T-helper 1 cell treated with Interleukin-12 subunit alpha and Interleukin-12 subunit beta and Interleukin-4 antibody, amounts not matched to agents 30 ng/mL and 1 ng/mL, for 36 hours (primary cell): ENCODE data around the gene RBL2. TPM values are rescaled to one million over a fixed set of nuclear protein-coding genes. Genes with fewer than 3 reads are reported as not detected.
"Not testable (repeated sequence)": the region's sequence is repeated elsewhere in the genome, so short reads cannot be mapped to it uniquely, and the experiment has no call there.

Experiments
- intact Hi-C: fragments of 100-400 bp; cut with micrococcal nuclease; formaldehyde crosslinking; loops from one replicate; pipeline ENCODE4 v1.15.1; 2024
- total RNA-seq: library from RNA; stranded (reverse); gene quantifications from 2 replicates; pipeline ENCODE4 v1.2.3, GENCODE V29; 2022

Gene RBL2
- total RNA-seq, 1 donor from 2014 or later, result 161 TPM

- intact Hi-C loops, result no loop called here
Observed at GRCh38 chr16:53528797-53529196, 94.5 kb downstream of the RBL2 start.

- intact Hi-C loops, result no loop called here
Observed at GRCh38 chr16:53529513-53529912, 95.2 kb downstream of the RBL2 start.

- intact Hi-C loops, result no loop called here
Observed at GRCh38 chr16:53530046-53530445, 95.8 kb downstream of the RBL2 start.

- intact Hi-C loops, result no loop called here
Observed at GRCh38 chr16:53530741-53531140, 96.5 kb downstream of the RBL2 start.

- intact Hi-C loops, result loop anchor here (2.0 kb wide), 1 partner anchor 23 kb away; no protein-coding TSS in a partner anchor
Observed at GRCh38 chr16:53534206-53534605, 99.9 kb downstream of the RBL2 start.

- intact Hi-C loops, result no loop called here
Observed at GRCh38 chr16:53537626-53538025, 103.4 kb downstream of the RBL2 start.

- intact Hi-C loops, result not testable (repeated sequence)
Observed at GRCh38 chr16:53539346-53539745, 105.1 kb downstream of the RBL2 start.

GRCh38 chr16:53539759-53540718 is 105.8 kb downstream of the RBL2 start:
- intact Hi-C loops, result not testable (repeated sequence)

Other genes with a start within 250 kb of the RBL2 start
- 73.0 and 74.5 TPM in 2 replicates for gene AKTIP, start 68.7 kb downstream of the RBL2 start, total RNA-seq